Left colon (tissue), 2 donors: ENCODE measurements around the gene TRAPPC2. TPM values are rescaled to one million over a fixed set of nuclear protein-coding genes. Genes with fewer than 3 reads are reported as not detected.
"Not testable (repeated sequence)": the region's sequence is repeated elsewhere in the genome, so short reads cannot be mapped to it uniquely, and the experiment has no call there.

Experiments used
- ATAC-seq: fragments of 200-7000 bp; cut with Tn5 transposase; one replicate; pipeline ENCODE4 v1.9.1; 2020; ENCODE audit warnings: mild to moderate bottlenecking, moderate library complexity
- DNase-seq, 2 donors: peaks; one replicate each; pipeline ENCODE4 v3.0.0-alpha.2; 2020
- intact Hi-C, 2 donors: fragments of 100-400 bp; cut with DNase I in 1 of 2; cut with micrococcal nuclease in 1 of 2; formaldehyde crosslinking; loops; one replicate each; pipeline versions ENCODE4 v1.11.2 to v1.14.0; 2022; cut with DNase I, micrococcal nuclease
- total RNA-seq, 2 donors: library from RNA; stranded (reverse); fragmentation: NEBNext Ultra II Directional; extraction: Animal tissue kit (Norgen Biotek cat#: 25700); gene quantifications; one replicate each; pipeline ENCODE4 v1.2.1, GENCODE V29; 2021
- donor health status: DM: no; HTN: no; CAD: no.
- donor health status: DM: yes; HTN: yes; CAD: no.

TRAPPC2 gene
- total RNA-seq, 2 donors from 2014 or later: 21.7 TPM

GRCh38 chrX:13752141-13752540 is 17.7 kb upstream of the TRAPPC2 start:
- intact Hi-C loops: loop anchor here in 1 of 2 donors (10.0 kb wide), 1 partner anchor 247 kb away; no protein-coding TSS in a partner anchor
- no peak for ATAC-seq
- no peak for DNase-seq

- DNase-seq (no peak), ATAC-seq (no peak)
- intact Hi-C loops: loop anchor here in 1 of 2 donors (10.0 kb wide), 1 partner anchor 246 kb away; no protein-coding TSS in a partner anchor
Observed at GRCh38 chrX:13750812-13751211, 16.4 kb upstream of the TRAPPC2 start.

- intact Hi-C loops: loop anchor here in 1 of 2 donors (10.0 kb wide), 1 partner anchor 245 kb away; no protein-coding TSS in a partner anchor
- DNase-seq: no peak
- ATAC-seq: peak; percentile 57
Observed at GRCh38 chrX:13750204-13750603, 15.8 kb upstream of the TRAPPC2 start.

GRCh38 chrX:13748486-13748885 is 14.1 kb upstream of the TRAPPC2 start:
- intact Hi-C loops: no loop called here
- no peak for ATAC-seq
- no peak for DNase-seq

- ATAC-seq: peak; percentile 84
Observed at GRCh38 chrX:13747836-13748235, 13.4 kb upstream of the TRAPPC2 start.

GRCh38 chrX:13742397-13743176 is 8.2 kb upstream of the TRAPPC2 start:
- ATAC-seq: no peak
- intact Hi-C loops: no loop called here
- no peak for DNase-seq

More at GRCh38 chrX:13747836-13748235, 13.4 kb upstream of the TRAPPC2 start:
- intact Hi-C loops: no loop called here
- DNase-seq: peak in 1 of 2 donors; percentile 72

GRCh38 chrX:13741695-13742094 is 7.3 kb upstream of the TRAPPC2 start:
- DNase-seq: no peak
- intact Hi-C loops: no loop called here
- ATAC-seq: no peak

- intact Hi-C loops: no loop called here
- ATAC-seq: no peak
- DNase-seq: no peak
Observed at GRCh38 chrX:13733506-13733905, 914 bp downstream of the TRAPPC2 start.

- DNase-seq: no peak
- ATAC-seq: no peak
- intact Hi-C loops: no loop called here
Observed at GRCh38 chrX:13732246-13733067, 2.0 kb downstream of the TRAPPC2 start.

- ATAC-seq, DNase-seq, intact Hi-C loops: not testable (repeated sequence)
Observed at GRCh38 chrX:13730523-13730922, 3.9 kb downstream of the TRAPPC2 start.

GRCh38 chrX:13726583-13726982 is 7.8 kb downstream of the TRAPPC2 start:
- intact Hi-C loops, DNase-seq, ATAC-seq: not testable (repeated sequence)

- DNase-seq, ATAC-seq, intact Hi-C loops: not testable (repeated sequence)
Observed at GRCh38 chrX:13724878-13725277, 9.5 kb downstream of the TRAPPC2 start.

- intact Hi-C loops: no loop called here
- DNase-seq: no peak
Observed at GRCh38 chrX:13721819-13722519, 12.5 kb downstream of the TRAPPC2 start.

GRCh38 chrX:13721371-13721770 is 13.0 kb downstream of the TRAPPC2 start:
- DNase-seq (no peak), ATAC-seq (no peak)
- intact Hi-C loops: no loop called here

More at GRCh38 chrX:13721819-13722519, 12.5 kb downstream of the TRAPPC2 start:
- peak; percentile 69 for ATAC-seq

GRCh38 chrX:13719192-13719856 is 15.1 kb downstream of the TRAPPC2 start:
- ATAC-seq (no peak), DNase-seq (no peak)
- intact Hi-C loops: no loop called here

GRCh38 chrX:13717700-13718472 is 16.5 kb downstream of the TRAPPC2 start:
- ATAC-seq (no peak), DNase-seq (no peak)
- intact Hi-C loops: no loop called here

GRCh38 chrX:13716905-13717304 is 17.5 kb downstream of the TRAPPC2 start:
- intact Hi-C loops: no loop called here
- no peak for DNase-seq
- peak; percentile 31 for ATAC-seq

- DNase-seq (no peak), ATAC-seq (no peak)
- intact Hi-C loops: no loop called here
Observed at GRCh38 chrX:13716455-13716854, 18.0 kb downstream of the TRAPPC2 start.
